ENCODE results near the gene POU2F3.

Gene POU2F3

DNA sequence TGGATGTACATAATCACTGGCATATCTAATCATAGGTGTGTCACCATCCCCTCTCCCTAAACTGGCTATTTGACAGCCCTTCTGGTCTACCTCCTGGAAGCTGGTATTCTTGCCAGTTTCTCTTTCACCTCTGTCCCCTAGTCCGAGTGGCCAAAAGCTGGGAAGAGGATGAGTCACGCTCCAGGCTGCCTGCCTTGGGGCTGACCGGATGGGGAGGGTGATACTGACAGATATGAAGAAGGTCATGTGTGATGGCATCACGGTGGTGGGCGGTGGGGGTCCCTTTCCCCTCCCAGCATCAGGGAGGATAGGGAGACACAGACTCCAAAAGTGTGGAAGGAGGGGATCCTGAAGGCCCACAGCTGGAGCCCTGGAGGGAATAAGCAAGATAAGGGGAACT, 24.3 kb upstream of the POU2F3 start:
- Histone ChIP-seq H3K79me2 (ENCODE audit: insufficient read depth, low read length) (no peaks in the 10 kb centered on the region), H3K9ac (ENCODE audit: low read length) (no peak overlapping the region), H3K9me2 (ENCODE audit: low read depth, low read length) (no peaks in the 10 kb centered on the region), H3K9me3 (ENCODE audit: low read length) (no peaks in the 10 kb centered on the region), H3K4me1 (ENCODE audit: insufficient read depth, low read length, severe bottlenecking) (no peaks in the 10 kb centered on the region), H3K36me3 (ENCODE audit: insufficient read depth, low read length) (no peaks in the 10 kb centered on the region), H3K27me3 (ENCODE audit: insufficient read depth, low read length) (no peaks in the 10 kb centered on the region), H3F3A (ENCODE audit: insufficient read depth, low read length) (no peaks in the 10 kb centered on the region), H3K4me2 (ENCODE audit: low read length) (no peak overlapping the region), H3K27ac (ENCODE audit: low read depth, low read length, poor library complexity, severe bottlenecking) (no peak overlapping the region), H3K4me3 (ENCODE audit: low read depth, low read length, poor library complexity, severe bottlenecking) (no peak overlapping the region), H2AFZ (ENCODE audit: low read length) (no peak overlapping the region), H4K20me1 (ENCODE audit: insufficient read depth, low read length) (no peaks in the 10 kb centered on the region)
- TF ChIP-seq, protein P1, sequence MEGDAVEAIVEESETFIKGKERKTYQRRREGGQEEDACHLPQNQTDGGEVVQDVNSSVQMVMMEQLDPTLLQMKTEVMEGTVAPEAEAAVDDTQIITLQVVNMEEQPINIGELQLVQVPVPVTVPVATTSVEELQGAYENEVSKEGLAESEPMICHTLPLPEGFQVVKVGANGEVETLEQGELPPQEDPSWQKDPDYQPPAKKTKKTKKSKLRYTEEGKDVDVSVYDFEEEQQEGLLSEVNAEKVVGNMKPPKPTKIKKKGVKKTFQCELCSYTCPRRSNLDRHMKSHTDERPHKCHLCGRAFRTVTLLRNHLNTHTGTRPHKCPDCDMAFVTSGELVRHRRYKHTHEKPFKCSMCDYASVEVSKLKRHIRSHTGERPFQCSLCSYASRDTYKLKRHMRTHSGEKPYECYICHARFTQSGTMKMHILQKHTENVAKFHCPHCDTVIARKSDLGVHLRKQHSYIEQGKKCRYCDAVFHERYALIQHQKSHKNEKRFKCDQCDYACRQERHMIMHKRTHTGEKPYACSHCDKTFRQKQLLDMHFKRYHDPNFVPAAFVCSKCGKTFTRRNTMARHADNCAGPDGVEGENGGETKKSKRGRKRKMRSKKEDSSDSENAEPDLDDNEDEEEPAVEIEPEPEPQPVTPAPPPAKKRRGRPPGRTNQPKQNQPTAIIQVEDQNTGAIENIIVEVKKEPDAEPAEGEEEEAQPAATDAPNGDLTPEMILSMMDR (IDR thresholded peaks at IDR 0.05; ENCODE audit: low read length) = no peak
- no peak for TF ChIP-seq EZH2 (IDR thresholded peaks at IDR 0.05; ENCODE audit: borderline replicate concordance, low read length)

- no peaks in the 10 kb centered on the region for H3K27me3 ChIP-seq (ENCODE audit: insufficient read depth, low read length)
- no peak overlapping the region for H3K4me3 ChIP-seq (ENCODE audit: low read depth, low read length, poor library complexity, severe bottlenecking)
- H3K4me2 ChIP-seq (ENCODE audit: low read length) = no peak overlapping the region
- no peak overlapping the region for H3K9ac ChIP-seq (ENCODE audit: low read length)
- no peak overlapping the region for H2AFZ ChIP-seq (ENCODE audit: low read length)
- H3K9me3 ChIP-seq (ENCODE audit: low read length) = no peaks in the 10 kb centered on the region
- no peaks in the 10 kb centered on the region for H3K79me2 ChIP-seq (ENCODE audit: insufficient read depth, low read length)
- no peaks in the 10 kb centered on the region for H3K9me2 ChIP-seq (ENCODE audit: low read depth, low read length)
- H3F3A ChIP-seq (ENCODE audit: insufficient read depth, low read length) = no peaks in the 10 kb centered on the region
- no peaks in the 10 kb centered on the region for H4K20me1 ChIP-seq (ENCODE audit: insufficient read depth, low read length)
- H3K36me3 ChIP-seq (ENCODE audit: insufficient read depth, low read length) = no peaks in the 10 kb centered on the region
- TF ChIP-seq EZH2 (IDR thresholded peaks at IDR 0.05; ENCODE audit: borderline replicate concordance, low read length) = no peak
- TF ChIP-seq, protein P1 (IDR thresholded peaks at IDR 0.05; ENCODE audit: low read length) = no peak
- no peak overlapping the region for H3K27ac ChIP-seq (ENCODE audit: low read depth, low read length, poor library complexity, severe bottlenecking)
- H3K4me1 ChIP-seq (ENCODE audit: insufficient read depth, low read length, severe bottlenecking) = no peaks in the 10 kb centered on the region
These were observed 23.4 kb upstream of the POU2F3 start for GRCh38 chr11:120216426-120217102.

DNA sequence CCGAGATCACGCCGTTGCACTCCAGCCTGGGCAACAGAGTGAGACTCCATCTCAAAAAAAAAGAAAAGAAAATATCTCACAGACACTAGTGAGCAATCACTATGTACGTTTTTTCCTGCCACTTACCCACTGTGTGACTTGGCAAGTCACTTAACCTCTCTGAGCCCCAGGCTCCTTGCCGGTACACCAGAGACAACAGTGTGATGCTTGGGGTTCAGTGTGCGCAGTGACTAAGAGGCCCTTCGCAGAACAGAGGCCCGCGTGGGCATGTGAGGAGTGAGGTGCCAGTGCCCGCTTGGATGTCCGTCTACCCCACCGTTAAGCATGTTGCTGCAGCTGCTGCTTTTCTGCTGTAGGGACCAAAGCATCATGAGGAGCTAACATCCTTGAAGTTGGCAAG, 22.4 kb upstream of the POU2F3 start:
- no peak for TF ChIP-seq EZH2 (IDR thresholded peaks at IDR 0.05; ENCODE audit: borderline replicate concordance, low read length)
- TF ChIP-seq, protein P1 (IDR thresholded peaks at IDR 0.05; ENCODE audit: low read length) = no peak
- no peaks in the 10 kb centered on the region for H3K9me2 ChIP-seq (ENCODE audit: low read depth, low read length)
- H4K20me1 ChIP-seq (ENCODE audit: insufficient read depth, low read length) = no peaks in the 10 kb centered on the region
- H3K27ac ChIP-seq (ENCODE audit: low read depth, low read length, poor library complexity, severe bottlenecking) = no peak overlapping the region
- H3F3A ChIP-seq (ENCODE audit: insufficient read depth, low read length) = no peaks in the 10 kb centered on the region
- H3K4me2 ChIP-seq (ENCODE audit: low read length) = no peak overlapping the region
- no peak overlapping the region for H2AFZ ChIP-seq (ENCODE audit: low read length)
- H3K9ac ChIP-seq (ENCODE audit: low read length) = no peak overlapping the region
- no peaks in the 10 kb centered on the region for H3K4me1 ChIP-seq (ENCODE audit: insufficient read depth, low read length, severe bottlenecking)
- H3K79me2 ChIP-seq (ENCODE audit: insufficient read depth, low read length) = no peaks in the 10 kb centered on the region
- H3K9me3 ChIP-seq (ENCODE audit: low read length) = no peaks in the 10 kb centered on the region
- H3K4me3 ChIP-seq (ENCODE audit: low read depth, low read length, poor library complexity, severe bottlenecking) = no peak overlapping the region
- H3K36me3 ChIP-seq (ENCODE audit: insufficient read depth, low read length) = no peaks in the 10 kb centered on the region
- no peaks in the 10 kb centered on the region for H3K27me3 ChIP-seq (ENCODE audit: insufficient read depth, low read length)

Data from OCI-LY1 (cell line).